HepG2 (cell line): Measurements from ENCODE around the gene RNF126. TPM values are rescaled to one million over a fixed set of nuclear protein-coding genes. Genes with fewer than 3 reads are reported as not detected.
A peak's percentile ranks its signal among the peaks of the same experiment; 100 is the strongest.

ENCODE experiments used
- ATAC-seq: fragments of 200-7000 bp; cut with Tn5 transposase; 3 replicates; pipeline ENCODE4 v1.9.1; 2020; ENCODE audit warnings: mild to moderate bottlenecking, moderate library complexity
- BruUV-seq: library from RNA; stranded (reverse); fragments of 400-500 nt; replicated peaks from 2 replicates; lab custom pipeline; 2021; lab: Mats Ljungman, UMichigan
- CTCF ChIA-PET: fragments of 300-600 bp; formaldehyde crosslinking; extraction: SDS; loops from one replicate; lab custom pipeline; 2021; ENCODE audit warnings: low total read pairs, inconsistent platforms, low intra/inter-chr PET ratio; lab: Yijun Ruan, JAX
- POLR2A ChIA-PET: fragments of 350-600 bp; sonication (Branson Sonifier 250); formaldehyde crosslinking; loops from one replicate; lab custom pipeline; 2020; ENCODE audit warnings: antibody characterized with exemption, inconsistent platforms; lab: Yijun Ruan, JAX
- DNase-seq: peaks from one replicate; pipeline ENCODE4 v3.0.0-alpha.2; 2015; ENCODE audit warnings: low spot score
- FAIRE-seq: peaks from 3 replicates; lab custom pipeline; 2011; peaks lifted over from hg19 to GRCh38; lab: Jason Lieb, UNC
- H2AFZ ChIP-seq: one replicate; pipeline ENCODE4 v1.6.1; 2011; ENCODE audit warnings: low read length, inconsistent platforms
- H3K27ac ChIP-seq: fragments of 300-600 bp; 3 replicates; pipeline ENCODE4 v1.8.0; 2011; ENCODE audit warnings: mixed run types, mild to moderate bottlenecking, mixed read lengths, low read length, inconsistent platforms; ENCODE audit not compliant: insufficient read depth; ENCODE audit errors: extremely low read length
- H3K27me3 ChIP-seq, 2 experiments: fragments of 200-600 bp in 1 of 2; 2 replicates in 1 of 2; 3 replicates in 1 of 2; pipeline versions ENCODE4 v1.6.0 to v1.8.0; 2011; ENCODE audit warnings: low read length in 2 of 2, mild to moderate bottlenecking in 2 of 2, moderate library complexity in 2 of 2, inconsistent platforms in 1 of 2; ENCODE audit not compliant: insufficient read depth in 2 of 2, control insufficient read depth in 1 of 2
- H3K36me3 ChIP-seq, 2 experiments: fragments of 200-600 bp in 1 of 2; replicated peaks in 1 of 2; 2 replicates in 1 of 2; 3 replicates in 1 of 2; pipeline versions ENCODE4 v1.5.1 to v1.8.0; 2011; ENCODE audit warnings: low read length in 2 of 2, inconsistent platforms in 1 of 2; ENCODE audit not compliant: insufficient read depth in 2 of 2, control insufficient read depth in 1 of 2
- H3K4me1 ChIP-seq: 2 replicates; pipeline ENCODE4 v1.5.1; 2012; ENCODE audit warnings: low read length, inconsistent platforms; ENCODE audit not compliant: insufficient read depth
- H3K4me2 ChIP-seq: 2 replicates; pipeline ENCODE4 v1.6.0; 2011; ENCODE audit warnings: low read depth, low read length, inconsistent platforms
- H3K4me3 ChIP-seq, 3 experiments: fragments of 200-600 bp in 1 of 3; sonication (generic), shearing (Covaris generic) in 1 of 3; replicated peaks in 1 of 3; 2 replicates each; pipeline ENCODE4 v1.5.1; 2011 to 2016; ENCODE audit warnings: low read length in 3 of 3, inconsistent platforms in 2 of 3, low read depth in 2 of 3, mild to moderate bottlenecking in 2 of 3, control low read depth in 1 of 3, mixed read lengths in 1 of 3; ENCODE audit not compliant: insufficient read depth in 1 of 3
- H3K79me2 ChIP-seq: one replicate; pipeline ENCODE4 v1.6.1; 2011; ENCODE audit warnings: low read length, inconsistent platforms; ENCODE audit not compliant: insufficient read depth
- H3K9ac ChIP-seq: 2 replicates; pipeline ENCODE4 v1.6.0; 2011; ENCODE audit warnings: mild to moderate bottlenecking, low read depth, low read length, inconsistent platforms; ENCODE audit not compliant: insufficient read depth
- H3K9me3 ChIP-seq: 2 replicates; pipeline ENCODE4 v1.5.1; 2012; ENCODE audit warnings: mild to moderate bottlenecking, low read length
- H4K20me1 ChIP-seq: 2 replicates; pipeline ENCODE4 v1.6.0; 2011; ENCODE audit warnings: inconsistent platforms, mild to moderate bottlenecking, low read length, moderate library complexity; ENCODE audit not compliant: insufficient read depth
- CEBPB ChIP-seq: IDR thresholded peaks from 2 replicates; pipeline ENCODE4 v1.6.1; 2011; ENCODE audit warnings: low read depth, low read length, improper control_type of control experiment, borderline replicate concordance
- FOXC1 ChIP-seq: sonication (generic); formaldehyde crosslinking; IDR thresholded peaks from 2 replicates; pipeline ENCODE4 v1.8.0; 2022; ENCODE audit warnings: mild to moderate bottlenecking, missing genetic modification reagents, borderline replicate concordance
- KDM2A ChIP-seq: sonication (generic); formaldehyde crosslinking; IDR thresholded peaks from 2 replicates; pipeline ENCODE4 v1.4.0; 2020; ENCODE audit warnings: low read depth, missing genetic modification reagents, borderline replicate concordance
- MAZ ChIP-seq, 2 experiments: sonication (generic) in 1 of 2; formaldehyde crosslinking in 1 of 2; IDR thresholded peaks; 2 replicates each; pipeline versions ENCODE4 v1.5.0 to v1.6.1; 2012 to 2020; ENCODE audit warnings: low read depth in 2 of 2, mild to moderate bottlenecking in 2 of 2, borderline replicate concordance in 1 of 2, improper control_type of control experiment in 1 of 2, low read length in 1 of 2, missing genetic modification reagents in 1 of 2, moderate library complexity in 1 of 2
- NR2F1 ChIP-seq, 2 experiments: fragments of 450-650 bp in 1 of 2; formaldehyde crosslinking in 1 of 2; IDR thresholded peaks; 2 replicates each; pipeline versions ENCODE4 v1.5.0 to v1.6.1; 2016 to 2020; ENCODE audit warnings: mild to moderate bottlenecking in 1 of 2, missing compliant biosample characterization in 1 of 2, missing genetic modification reagents in 1 of 2, moderate library complexity in 1 of 2
- PRDM15 ChIP-seq: sonication (generic); formaldehyde crosslinking; IDR thresholded peaks from 2 replicates; pipeline ENCODE4 v1.4.0; 2020; ENCODE audit warnings: missing genetic modification reagents
- SRY ChIP-seq: sonication (generic); formaldehyde crosslinking; IDR thresholded peaks from 2 replicates; pipeline ENCODE4 v1.8.0; 2022; ENCODE audit warnings: mild to moderate bottlenecking, missing genetic modification reagents
- TFAP4 ChIP-seq: sonication (generic); IDR thresholded peaks from 2 replicates; pipeline ENCODE4 v1.6.1; 2016; ENCODE audit warnings: low read depth, borderline replicate concordance
- ZBTB10 ChIP-seq: sonication (generic); formaldehyde crosslinking; IDR thresholded peaks from 2 replicates; pipeline ENCODE4 v1.4.0; 2020; ENCODE audit warnings: missing genetic modification reagents, borderline replicate concordance
- ZGPAT ChIP-seq: IDR thresholded peaks from 2 replicates; pipeline ENCODE4 v1.6.1; 2016; ENCODE audit warnings: mild to moderate bottlenecking
- ZNF546 ChIP-seq: sonication (generic); formaldehyde crosslinking; conservative IDR thresholded peaks from 2 replicates; pipeline ENCODE4 v1.8.1; 2023; ENCODE audit warnings: mild to moderate bottlenecking, missing genetic modification reagents
- WGBS: methylation state at CpG from one replicate; pipeline ENCODE4 v1.1.6; 2017; ENCODE audit warnings: low lambda C conversion rate; 5-methylcytosine and 5-hydroxymethylcytosine counted together
- in situ Hi-C: cut with HindIII; loops from 2 replicates; pipeline ENCODE4 v1.10.0; 2017; ENCODE audit warnings: low pct_unique_long_range_greater_than_20kb; ENCODE audit not compliant: extremely low pct_ligation_motif_present
- intact Hi-C: fragments of 100-400 bp; cut with micrococcal nuclease; formaldehyde crosslinking; loops from one replicate; pipeline ENCODE4 v1.10.0; 2022; ENCODE audit not compliant: unreplicated experiment
- polyA plus RNA-seq, 8 experiments: library from polyadenylated mRNA; depleted of rRNA in 3 of 8; stranded (reverse) in 7 of 8; unstranded in 1 of 8; fragments of >200 nt; fragmentation: Illumina TruSeq in 4 of 8; extraction: Trizol in 4 of 8; gene quantifications; 2 replicates each; pipeline versions ENCODE4 v1.2.1 to v1.2.3, GENCODE V29; 2011 to 2016; ENCODE audit warnings: low read depth in 4 of 8, missing spikeins in 1 of 8, mixed read lengths in 1 of 8; ENCODE audit not compliant: insufficient read depth in 1 of 8
- total RNA-seq, 5 experiments: library from RNA; depleted of rRNA; stranded (reverse); fragments of >200 nt; fragmentation: Illumina TruSeq; extraction: Trizol; gene quantifications; 2 replicates each; pipeline ENCODE4 v1.2.3, GENCODE V29; 2016; ENCODE audit warnings: low read depth in 1 of 5

Gene RNF126
- total and polyA plus RNA-seq, 2 of the 13 experiments (the other 11 are each of a cell fraction or from before 2014, with no cell fraction given) = 23.2 to 34.0 TPM

- Histone ChIP-seq H4K20me1 (no peaks in the 10 kb centered on the region), H3K79me2 (no peaks in the 10 kb centered on the region), H3K9me3 (no peaks in the 10 kb centered on the region), H3K4me2 (peak overlapping the region; percentile 82), H3K4me1 (peaks cover 46% of the 10 kb centered on the region), H3K4me3 (peak overlapping the region; percentile 61 to 89 (median 63); a peak in 5 of 6 replicates), H2AFZ (no peak overlapping the region), H3K9ac (peak overlapping the region; percentile 82), H3K27ac (peak overlapping the region; percentile 95), H3K27me3 (peaks cover 0 to 7% of the 10 kb centered on the region in 2 experiments; a peak in 1 of 5 replicates), H3K36me3 (no peaks in the 10 kb centered on the region)
- in situ Hi-C loops (no loop called here), intact Hi-C loops (no loop called here)
- peak; percentile 16 for ATAC-seq
- TSS peak; percentile 74 for BruUV-seq
- no peak for DNase-seq
- CTCF ChIA-PET = interaction anchor here (2.2 kb wide), 1 partner anchor 15 kb away, joined by 13 read pairs; no protein-coding TSS in a partner anchor
- POLR2A ChIA-PET = interaction anchor here (0.6 to 5.3 kb wide), 13 partner anchors 9 to 347 kb away, joined by 3 to 56 read pairs (median 5); partner anchors contain the start of genes CNN2, PALM and RNF126
- no peak for FAIRE-seq
- WGBS = 84% methylated on average over 4 of the region's 69 CpGs
- TF ChIP-seq KDM2A (CRISPR knock-in tag) (peak; percentile 17; the same call in 1 of the 2 replicates), FOXC1 (peak; percentile 6; the same call in 1 of the 2 replicates), NR2F1 (CRISPR knock-in tag; IDR thresholded peaks at IDR 0.05) (peak in 1 of 2 experiments; percentile 47; a peak in 1 of 4 replicates), ZGPAT (CRISPR knock-in tag) (no peak), ZBTB10 (0 out of 2 replicates have a peak, but pooled peaks have one; percentile 59), MAZ (IDR thresholded peaks at IDR 0.05; ENCODE audit: borderline replicate concordance, low read depth, low read length) (no peak), MAZ (CRISPR knock-in tag; IDR thresholded peaks at IDR 0.05; ENCODE audit: low read depth) (0 out of 2 replicates have a peak, but pooled peaks have one; percentile 18), CEBPB (no peak), ZNF546 (0 out of 2 replicates have a peak, but pooled peaks have one; percentile 13), TFAP4 (peak; percentile 38; the same call in 1 of the 2 replicates), PRDM15 (no peak), SRY (CRISPR knock-in tag) (no peak)
These were observed 16.6 kb upstream of the RNF126 start for GRCh38 chr19:679418-680286.
